ENCODE results near the gene ZCCHC14. TPM values are rescaled to one million over a fixed set of nuclear protein-coding genes. Genes with fewer than 3 reads are reported as not detected.

ZCCHC14 gene
- total and polyA plus RNA-seq, 2 experiments from 2014 or later = 7.9 to 23.2 TPM

- no peak for TF ChIP-seq CTCF (IDR thresholded peaks at IDR 0.05; ENCODE audit: low read depth, low read length)
- DNase-seq (ENCODE audit: low read depth in 1 of 2, low spot score in 1 of 2) = no peak
- peaks cover 4% of the 10 kb centered on the region for H3K36me3 ChIP-seq
Measured at GRCh38 chr16:87454391-87454790, 38.4 kb downstream of the ZCCHC14 start.

GRCh38 chr16:87453326-87453725 is 39.5 kb downstream of the ZCCHC14 start:
- peaks cover 11% of the 10 kb centered on the region for H3K4me1 ChIP-seq (ENCODE audit: low read depth)
- no peak overlapping the region for H3K27ac ChIP-seq
- no peak for DNase-seq (ENCODE audit: low read depth in 1 of 2, low spot score in 1 of 2)
- TF ChIP-seq CTCF (IDR thresholded peaks at IDR 0.05; ENCODE audit: low read depth, low read length) = no peak
- H3K27me3 ChIP-seq = no peaks in the 10 kb centered on the region
- H3K36me3 ChIP-seq = peaks cover 6% of the 10 kb centered on the region
- H3K4me3 ChIP-seq = no peak overlapping the region
- H3K9me3 ChIP-seq (ENCODE audit: low read depth) = no peaks in the 10 kb centered on the region

More at GRCh38 chr16:87454391-87454790, 38.4 kb downstream of the ZCCHC14 start:
- Histone ChIP-seq H3K4me1 (ENCODE audit: low read depth) (peaks cover 11% of the 10 kb centered on the region), H3K4me3 (no peak overlapping the region), H3K27ac (no peak overlapping the region), H3K9me3 (ENCODE audit: low read depth) (no peaks in the 10 kb centered on the region), H3K27me3 (no peaks in the 10 kb centered on the region)

GRCh38 chr16:87451563-87452210 is 41.1 kb downstream of the ZCCHC14 start:
- TF ChIP-seq CTCF (IDR thresholded peaks at IDR 0.05; ENCODE audit: low read depth, low read length) = no peak
- DNase-seq (ENCODE audit: low read depth in 1 of 2, low spot score in 1 of 2) = peak in 1 of 2 donors; percentile 52
- peaks cover 11% of the 10 kb centered on the region for H3K36me3 ChIP-seq

GRCh38 chr16:87448866-87449265 is 44.0 kb downstream of the ZCCHC14 start:
- H3K36me3 ChIP-seq = peaks cover 16% of the 10 kb centered on the region
- no peak for TF ChIP-seq CTCF (IDR thresholded peaks at IDR 0.05; ENCODE audit: low read depth, low read length)
- H3K4me3 ChIP-seq = no peak overlapping the region
- H3K27me3 ChIP-seq = no peaks in the 10 kb centered on the region
- no peaks in the 10 kb centered on the region for H3K9me3 ChIP-seq (ENCODE audit: low read depth)
- H3K27ac ChIP-seq = no peak overlapping the region
- DNase-seq (ENCODE audit: low read depth in 1 of 2, low spot score in 1 of 2) = no peak
- peaks cover 11% of the 10 kb centered on the region for H3K4me1 ChIP-seq (ENCODE audit: low read depth)

More at GRCh38 chr16:87451563-87452210, 41.1 kb downstream of the ZCCHC14 start:
- Histone ChIP-seq H3K27ac (peak overlapping the region; percentile 84), H3K27me3 (no peaks in the 10 kb centered on the region), H3K4me3 (no peak overlapping the region), H3K4me1 (ENCODE audit: low read depth) (peaks cover 11% of the 10 kb centered on the region), H3K9me3 (ENCODE audit: low read depth) (no peaks in the 10 kb centered on the region)

- no peak for TF ChIP-seq CTCF (IDR thresholded peaks at IDR 0.05; ENCODE audit: low read depth, low read length)
- no peaks in the 10 kb centered on the region for H3K9me3 ChIP-seq (ENCODE audit: low read depth)
- H3K27me3 ChIP-seq = no peaks in the 10 kb centered on the region
- peaks cover 10% of the 10 kb centered on the region for H3K4me1 ChIP-seq (ENCODE audit: low read depth)
- no peak overlapping the region for H3K27ac ChIP-seq
- H3K4me3 ChIP-seq = no peak overlapping the region
- H3K36me3 ChIP-seq = peaks cover 16% of the 10 kb centered on the region
- DNase-seq (ENCODE audit: low read depth in 1 of 2, low spot score in 1 of 2) = no peak
Measured at GRCh38 chr16:87447323-87447722, 45.5 kb downstream of the ZCCHC14 start.
